Measurements from ENCODE around the gene KLHL5.

DNA sequence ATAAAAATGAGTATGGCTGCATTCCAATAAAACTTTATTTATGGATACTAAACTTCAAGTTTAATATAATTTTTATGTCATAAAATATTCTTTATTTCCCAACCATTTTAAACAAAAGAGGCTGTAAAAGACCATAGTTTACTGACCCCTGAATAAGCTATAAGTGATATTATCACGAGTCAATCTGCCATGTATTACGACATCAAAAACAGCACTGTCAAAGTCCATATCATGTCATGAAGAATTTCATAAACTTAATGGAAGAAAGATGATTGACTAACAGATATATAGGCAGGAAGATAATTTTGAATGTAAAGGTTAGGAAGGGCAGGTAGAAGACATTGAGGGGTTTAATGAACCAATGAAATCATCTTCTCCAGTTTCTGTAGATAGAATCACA is 48.0 kb upstream of the KLHL5 start:
- TF ChIP-seq, protein P1, sequence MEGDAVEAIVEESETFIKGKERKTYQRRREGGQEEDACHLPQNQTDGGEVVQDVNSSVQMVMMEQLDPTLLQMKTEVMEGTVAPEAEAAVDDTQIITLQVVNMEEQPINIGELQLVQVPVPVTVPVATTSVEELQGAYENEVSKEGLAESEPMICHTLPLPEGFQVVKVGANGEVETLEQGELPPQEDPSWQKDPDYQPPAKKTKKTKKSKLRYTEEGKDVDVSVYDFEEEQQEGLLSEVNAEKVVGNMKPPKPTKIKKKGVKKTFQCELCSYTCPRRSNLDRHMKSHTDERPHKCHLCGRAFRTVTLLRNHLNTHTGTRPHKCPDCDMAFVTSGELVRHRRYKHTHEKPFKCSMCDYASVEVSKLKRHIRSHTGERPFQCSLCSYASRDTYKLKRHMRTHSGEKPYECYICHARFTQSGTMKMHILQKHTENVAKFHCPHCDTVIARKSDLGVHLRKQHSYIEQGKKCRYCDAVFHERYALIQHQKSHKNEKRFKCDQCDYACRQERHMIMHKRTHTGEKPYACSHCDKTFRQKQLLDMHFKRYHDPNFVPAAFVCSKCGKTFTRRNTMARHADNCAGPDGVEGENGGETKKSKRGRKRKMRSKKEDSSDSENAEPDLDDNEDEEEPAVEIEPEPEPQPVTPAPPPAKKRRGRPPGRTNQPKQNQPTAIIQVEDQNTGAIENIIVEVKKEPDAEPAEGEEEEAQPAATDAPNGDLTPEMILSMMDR (IDR thresholded peaks at IDR 0.05) = no peak
- TF ChIP-seq POLR2A (IDR thresholded peaks at IDR 0.05) = no peak
- TF ChIP-seq POLR2AphosphoS5 (IDR thresholded peaks at IDR 0.05) = no peak
- TF ChIP-seq EP300 (IDR thresholded peaks at IDR 0.05; ENCODE audit: low read depth) = no peak

Measured in transverse colon (tissue), 4 donors.